SK-N-SH (cell line): ENCODE measurements around the gene PLAA. TPM values are rescaled to one million over a fixed set of nuclear protein-coding genes. Genes with fewer than 3 reads are reported as not detected.

ENCODE experiments used
- CTCF ChIA-PET: fragments of 300-600, 350-600 bp; formaldehyde crosslinking; extraction: SDS; loops from one replicate; lab custom pipeline; 2021; lab: Yijun Ruan, JAX
- POLR2A ChIA-PET: fragments of 350-600 bp; sonication (Branson Sonifier 250); formaldehyde crosslinking; extraction: SDS; loops from one replicate; lab custom pipeline; 2020; ENCODE audit warnings: antibody characterized with exemption, inconsistent platforms; lab: Yijun Ruan, JAX
- DNase-seq: peaks from one replicate; pipeline ENCODE4 v3.0.0; 2012
- H2AFZ ChIP-seq: fragments of 200-600 bp; sonication (generic); 2 replicates; pipeline ENCODE4 v1.8.1; 2016; ENCODE audit warnings: antibody characterized with exemption, mild to moderate bottlenecking, low read depth
- H3F3A ChIP-seq: fragments of 200-600 bp; sonication (generic); replicated peaks from 2 replicates; pipeline ENCODE3; 2016; ENCODE audit warnings: antibody characterized with exemption, mild to moderate bottlenecking; ENCODE audit not compliant: insufficient read depth
- H3K27ac ChIP-seq, 2 experiments: fragments of 200-500 bp in 1 of 2; fragments of 200-600 bp in 1 of 2; sonication (Bioruptor generic) in 1 of 2; sonication (generic), shearing (Covaris generic) in 1 of 2; 2 replicates each; pipeline versions ENCODE4 v1.5.1 to v1.6.1; 2014 to 2016; ENCODE audit warnings: low read depth in 2 of 2, inconsistent platforms in 1 of 2, low read length in 1 of 2, mild to moderate bottlenecking in 1 of 2, mixed read lengths in 1 of 2
- H3K27me3 ChIP-seq: fragments of 200-600 bp; sonication (generic), shearing (Covaris generic); 2 replicates; pipeline ENCODE4 v1.6.1; 2016; ENCODE audit warnings: mixed run types; ENCODE audit not compliant: insufficient read depth
- H3K36me3 ChIP-seq, 2 experiments: fragments of 200-500 bp in 1 of 2; fragments of 200-600 bp in 1 of 2; sonication (Bioruptor generic) in 1 of 2; sonication (generic) in 1 of 2; replicated peaks in 1 of 2; 2 replicates each; pipeline versions ENCODE3 to v1.5.1; 2014 to 2016; ENCODE audit warnings: low read length in 1 of 2, mild to moderate bottlenecking in 1 of 2; ENCODE audit not compliant: insufficient read depth in 2 of 2, control insufficient read depth in 1 of 2
- H3K4me1 ChIP-seq, 2 experiments: fragments of 200-500 bp in 1 of 2; fragments of 200-600 bp in 1 of 2; sonication (Bioruptor generic) in 1 of 2; sonication (generic), shearing (Covaris generic) in 1 of 2; 2 replicates each; pipeline versions ENCODE4 v1.5.1 to v1.6.1; 2014 to 2016; ENCODE audit warnings: low read depth in 1 of 2, low read length in 1 of 2, mixed run types in 1 of 2; ENCODE audit not compliant: insufficient read depth in 2 of 2, control insufficient read depth in 1 of 2
- H3K4me2 ChIP-seq: fragments of 200-600 bp; sonication (generic), shearing (Covaris generic); 2 replicates; pipeline ENCODE4 v1.6.1; 2017; ENCODE audit warnings: mixed run types
- H3K4me3 ChIP-seq, 2 experiments: fragments of 200-500 bp in 1 of 2; fragments of 200-600 bp in 1 of 2; sonication (Bioruptor generic) in 1 of 2; sonication (generic), shearing (Covaris generic) in 1 of 2; 2 replicates each; pipeline versions ENCODE4 v1.5.1 to v1.8.1; 2014 to 2016; ENCODE audit warnings: low read depth in 2 of 2, inconsistent platforms in 1 of 2, low read length in 1 of 2, mild to moderate bottlenecking in 1 of 2, mixed read lengths in 1 of 2, moderate library complexity in 1 of 2
- H3K79me2 ChIP-seq: fragments of 200-600 bp; sonication (generic); 2 replicates; pipeline ENCODE4 v1.8.1; 2017; ENCODE audit warnings: mild to moderate bottlenecking; ENCODE audit not compliant: insufficient read depth
- H3K9ac ChIP-seq: fragments of 200-600 bp; sonication (generic); 2 replicates; pipeline ENCODE4 v1.6.1; 2017; ENCODE audit warnings: mixed run types
- H3K9me2 ChIP-seq: fragments of 200-600 bp; sonication (generic); 2 replicates; pipeline ENCODE4 v1.6.1; 2017; ENCODE audit warnings: mixed run types
- H3K9me3 ChIP-seq: fragments of 200-600 bp; sonication (generic); 2 replicates; pipeline ENCODE4 v1.6.1; 2017; ENCODE audit warnings: mixed run types, mild to moderate bottlenecking, moderate library complexity
- H4K20me1 ChIP-seq: fragments of 200-600 bp; sonication (generic); 2 replicates; pipeline ENCODE4 v1.6.1; 2017; ENCODE audit warnings: mild to moderate bottlenecking, mixed run types; ENCODE audit not compliant: insufficient read depth
- CTCF ChIP-seq: fragments of 200-600 bp; sonication (generic); IDR thresholded peaks from 2 replicates; pipeline ENCODE4 v1.6.1; 2017; ENCODE audit warnings: antibody characterized with exemption, mild to moderate bottlenecking, moderate library complexity
- ELF1 ChIP-seq: IDR thresholded peaks from 2 replicates; pipeline ENCODE4 v1.4.0; 2012
- EP300 ChIP-seq, 2 experiments: IDR thresholded peaks; 2 replicates each; pipeline versions ENCODE4 v1.4.0 to v1.6.1; 2012; ENCODE audit warnings: borderline replicate concordance in 1 of 2, low read depth in 1 of 2, low read length in 1 of 2
- FOSL2 ChIP-seq: IDR thresholded peaks from 2 replicates; pipeline ENCODE4 v1.4.0; 2012; ENCODE audit warnings: low read depth, mild to moderate bottlenecking, moderate library complexity, borderline replicate concordance
- FOXM1 ChIP-seq: IDR thresholded peaks from 2 replicates; pipeline ENCODE4 v1.4.0; 2012; ENCODE audit warnings: low read depth, mild to moderate bottlenecking
- GABPA ChIP-seq: IDR thresholded peaks from 2 replicates; pipeline ENCODE4 v1.4.0; 2012; ENCODE audit warnings: low read depth, mild to moderate bottlenecking
- GATA2 ChIP-seq: sonication (generic); formaldehyde crosslinking; IDR thresholded peaks from 2 replicates; pipeline ENCODE4 v1.5.0; 2020; ENCODE audit warnings: mild to moderate bottlenecking, missing genetic modification reagents
- JUND ChIP-seq: IDR thresholded peaks from 2 replicates; pipeline ENCODE4 v1.4.0; 2012
- PBX3 ChIP-seq: IDR thresholded peaks from 2 replicates; pipeline ENCODE4; 2012
- POLR2AphosphoS5 ChIP-seq: IDR thresholded peaks from 2 replicates; pipeline ENCODE4 v1.6.1; 2012; ENCODE audit warnings: low read depth, low read length
- RAD21 ChIP-seq: IDR thresholded peaks from 2 replicates; pipeline ENCODE4 v1.6.1; 2012; ENCODE audit warnings: mild to moderate bottlenecking, low read length
- REST ChIP-seq: IDR thresholded peaks from 2 replicates; pipeline ENCODE4 v1.6.1; 2012; ENCODE audit warnings: mild to moderate bottlenecking, low read depth, low read length, moderate library complexity
- RXRA ChIP-seq: IDR thresholded peaks from 2 replicates; pipeline ENCODE4 v1.4.0; 2012; ENCODE audit warnings: low read depth, mild to moderate bottlenecking, borderline replicate concordance
- SIN3A ChIP-seq: IDR thresholded peaks from 2 replicates; pipeline ENCODE4 v1.6.1; 2012; ENCODE audit warnings: low read depth, mild to moderate bottlenecking, low read length, moderate library complexity, borderline replicate concordance
- TAF1 ChIP-seq: IDR thresholded peaks from 2 replicates; pipeline ENCODE4 v1.6.1; 2012; ENCODE audit warnings: low read depth, mild to moderate bottlenecking, low read length, moderate library complexity, borderline replicate concordance
- TCF12 ChIP-seq: IDR thresholded peaks from 2 replicates; pipeline ENCODE4 v1.4.0; 2012
- TEAD4 ChIP-seq: IDR thresholded peaks from 2 replicates; pipeline ENCODE4 v1.4.0; 2012; ENCODE audit warnings: mild to moderate bottlenecking, borderline replicate concordance; ENCODE audit not compliant: insufficient read depth
- USF1 ChIP-seq: IDR thresholded peaks from 2 replicates; pipeline ENCODE4 v1.4.0; 2012; ENCODE audit warnings: low read depth, borderline replicate concordance
- WGBS: methylation state at CpG from one replicate; pipeline ENCODE4 v1.1.6; 2017; ENCODE audit warnings: low lambda C conversion rate; 5-methylcytosine and 5-hydroxymethylcytosine counted together
- polyA plus RNA-seq, 3 experiments: library from polyadenylated mRNA; depleted of rRNA; stranded (reverse); fragments of >200 nt; gene quantifications; 2 replicates each; pipeline ENCODE4 v1.2.3, GENCODE V29; 2012
- TF ChIP-seq, protein P1 (sequence below): fragments of 150-350 bp; IDR thresholded peaks from 2 replicates; pipeline ENCODE4 v1.6.1; 2016; ENCODE audit warnings: mild to moderate bottlenecking, low read depth, low read length
- TF ChIP-seq, protein P2 (sequence below): IDR thresholded peaks from 2 replicates; pipeline ENCODE4 v1.4.0; 2012; ENCODE audit warnings: low read depth, borderline replicate concordance

The PLAA gene
- polyA plus RNA-seq, 1 of the 3 experiments (the other 2 are of a cell fraction) = 14.0 TPM

GRCh38 chr9:26954050-26954508 is 7.0 kb upstream of the PLAA start:
- Histone ChIP-seq H3K9ac (no peak overlapping the region), H3K9me3 (no peaks in the 10 kb centered on the region), H2AFZ (no peak overlapping the region), H3K4me1 (peaks cover 0 to 9% of the 10 kb centered on the region in 2 experiments; a peak in 2 of 4 replicates), H3K4me3 (no peak overlapping the region), H3K4me2 (no peak overlapping the region), H3K79me2 (peaks cover 23% of the 10 kb centered on the region; the same call in 1 of the 2 replicates), H3K27me3 (no peaks in the 10 kb centered on the region), H3K27ac (no peak overlapping the region), H3K36me3 (no peaks in the 10 kb centered on the region), H4K20me1 (no peaks in the 10 kb centered on the region), H3K9me2 (no peaks in the 10 kb centered on the region), H3F3A (peaks cover 14% of the 10 kb centered on the region)
- no peak for DNase-seq
- TF ChIP-seq SIN3A (no peak), JUND (no peak), GABPA (no peak), FOSL2 (no peak), POLR2AphosphoS5 (no peak), GATA2 (CRISPR knock-in tag) (no peak), RXRA (no peak), TCF12 (no peak), TEAD4 (no peak), TAF1 (no peak), PBX3 (no peak), USF1 (no peak), CTCF (no peak), REST (no peak), EP300 (IDR thresholded peaks at IDR 0.05; ENCODE audit: borderline replicate concordance in 1 of 2, low read depth in 1 of 2, low read length in 1 of 2) (no peak), RAD21 (no peak), ELF1 (no peak), FOXM1 (no peak)
- TF ChIP-seq, protein P1, sequence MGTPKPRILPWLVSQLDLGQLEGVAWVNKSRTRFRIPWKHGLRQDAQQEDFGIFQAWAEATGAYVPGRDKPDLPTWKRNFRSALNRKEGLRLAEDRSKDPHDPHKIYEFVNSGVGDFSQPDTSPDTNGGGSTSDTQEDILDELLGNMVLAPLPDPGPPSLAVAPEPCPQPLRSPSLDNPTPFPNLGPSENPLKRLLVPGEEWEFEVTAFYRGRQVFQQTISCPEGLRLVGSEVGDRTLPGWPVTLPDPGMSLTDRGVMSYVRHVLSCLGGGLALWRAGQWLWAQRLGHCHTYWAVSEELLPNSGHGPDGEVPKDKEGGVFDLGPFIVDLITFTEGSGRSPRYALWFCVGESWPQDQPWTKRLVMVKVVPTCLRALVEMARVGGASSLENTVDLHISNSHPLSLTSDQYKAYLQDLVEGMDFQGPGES = no peak
- TF ChIP-seq, protein P2, sequence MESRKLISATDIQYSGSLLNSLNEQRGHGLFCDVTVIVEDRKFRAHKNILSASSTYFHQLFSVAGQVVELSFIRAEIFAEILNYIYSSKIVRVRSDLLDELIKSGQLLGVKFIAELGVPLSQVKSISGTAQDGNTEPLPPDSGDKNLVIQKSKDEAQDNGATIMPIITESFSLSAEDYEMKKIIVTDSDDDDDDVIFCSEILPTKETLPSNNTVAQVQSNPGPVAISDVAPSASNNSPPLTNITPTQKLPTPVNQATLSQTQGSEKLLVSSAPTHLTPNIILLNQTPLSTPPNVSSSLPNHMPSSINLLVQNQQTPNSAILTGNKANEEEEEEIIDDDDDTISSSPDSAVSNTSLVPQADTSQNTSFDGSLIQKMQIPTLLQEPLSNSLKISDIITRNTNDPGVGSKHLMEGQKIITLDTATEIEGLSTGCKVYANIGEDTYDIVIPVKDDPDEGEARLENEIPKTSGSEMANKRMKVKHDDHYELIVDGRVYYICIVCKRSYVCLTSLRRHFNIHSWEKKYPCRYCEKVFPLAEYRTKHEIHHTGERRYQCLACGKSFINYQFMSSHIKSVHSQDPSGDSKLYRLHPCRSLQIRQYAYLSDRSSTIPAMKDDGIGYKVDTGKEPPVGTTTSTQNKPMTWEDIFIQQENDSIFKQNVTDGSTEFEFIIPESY = no peak
- ChIA-PET CTCF (no interaction called here), POLR2A (no interaction called here)
- 72% methylated on average over 3 of the region's 3 CpGs for whole genome bisulfite sequencing
